ENCODE data around the gene SMIM41.

SMIM41 gene

DNA sequence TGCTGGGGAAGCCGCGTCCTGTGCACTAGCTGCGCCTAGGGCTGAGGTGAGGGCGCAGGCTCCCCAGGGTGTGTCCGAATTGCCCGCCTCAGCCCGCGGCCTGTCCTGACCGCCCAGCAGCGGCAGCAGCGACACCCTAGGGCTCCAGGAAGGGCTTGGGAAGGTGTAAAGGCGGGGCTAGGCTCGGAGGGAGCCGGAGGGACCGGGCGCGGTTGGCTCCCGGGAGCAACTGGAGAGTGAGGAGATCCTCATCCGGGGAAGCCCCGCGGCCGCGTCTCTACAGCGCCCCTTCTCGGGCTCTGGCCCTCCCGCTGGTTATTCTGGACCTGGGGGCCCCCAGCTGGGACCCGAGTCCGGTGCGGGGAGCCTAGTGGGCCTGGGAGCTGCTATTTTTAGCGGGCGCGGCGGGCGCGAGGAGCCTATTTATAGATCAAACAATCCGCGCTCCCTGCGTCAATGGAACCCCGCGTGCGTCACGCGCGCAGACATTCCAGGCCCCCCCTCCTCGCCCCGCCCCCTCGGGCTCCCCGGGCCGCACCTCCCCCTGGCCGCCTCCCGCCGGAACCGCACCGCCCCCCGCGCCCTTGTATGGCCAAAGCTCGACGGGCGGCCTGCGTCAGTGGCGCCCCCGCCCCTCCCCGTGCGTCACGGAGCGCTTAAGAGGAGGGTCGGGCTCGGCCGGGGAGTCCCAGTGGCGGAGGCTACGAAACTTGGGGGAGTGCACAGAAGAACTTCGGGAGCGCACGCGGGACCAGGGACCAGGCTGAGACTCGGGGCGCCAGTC is 28.6 kb upstream of the SMIM41 start, which contains the start of gene NR4A1:
Gene NR4A1, plus strand, starts transcription at position 685 of the 784 bp plus-strand sequence. CDS start 2,887 bp downstream, outside the sequence.
- peak; percentile 78 for DNase-seq

DNA sequence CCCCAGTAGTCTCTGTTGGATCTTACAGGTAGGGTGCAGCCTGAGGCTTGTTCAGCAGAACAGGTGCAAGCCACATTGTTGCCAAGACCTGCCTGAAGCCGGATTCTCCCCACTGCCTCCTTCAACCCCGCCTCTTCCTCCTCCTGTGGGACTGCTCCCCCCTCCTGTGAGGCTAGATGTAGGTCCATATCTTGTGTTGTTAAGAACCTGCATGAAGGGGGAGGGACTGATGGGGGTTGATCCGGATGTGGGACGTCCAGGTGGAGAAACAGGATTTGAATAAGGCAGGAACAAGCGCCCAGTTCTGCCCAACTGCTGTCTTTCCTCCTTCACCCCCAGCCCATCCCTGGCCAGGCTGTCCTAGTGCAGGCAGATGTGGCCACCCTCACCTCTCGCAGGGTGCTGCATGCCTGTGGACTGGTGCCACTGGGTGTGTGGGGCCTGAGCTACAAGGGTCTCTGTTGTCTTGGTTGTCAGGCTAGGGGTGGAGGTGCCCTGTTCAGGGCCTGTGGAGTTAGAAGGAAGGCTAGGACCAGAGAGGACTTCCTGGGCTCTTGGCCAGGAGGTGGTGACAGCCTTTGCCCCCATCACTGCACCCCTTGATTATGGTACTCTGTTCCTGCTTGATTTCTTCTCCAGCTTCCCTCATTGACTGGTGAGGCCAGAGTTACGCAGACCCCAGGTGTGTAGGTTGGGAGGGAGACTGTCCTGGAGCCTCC is 26.9 kb upstream of the SMIM41 start:
- DNase-seq = no peak

DNA sequence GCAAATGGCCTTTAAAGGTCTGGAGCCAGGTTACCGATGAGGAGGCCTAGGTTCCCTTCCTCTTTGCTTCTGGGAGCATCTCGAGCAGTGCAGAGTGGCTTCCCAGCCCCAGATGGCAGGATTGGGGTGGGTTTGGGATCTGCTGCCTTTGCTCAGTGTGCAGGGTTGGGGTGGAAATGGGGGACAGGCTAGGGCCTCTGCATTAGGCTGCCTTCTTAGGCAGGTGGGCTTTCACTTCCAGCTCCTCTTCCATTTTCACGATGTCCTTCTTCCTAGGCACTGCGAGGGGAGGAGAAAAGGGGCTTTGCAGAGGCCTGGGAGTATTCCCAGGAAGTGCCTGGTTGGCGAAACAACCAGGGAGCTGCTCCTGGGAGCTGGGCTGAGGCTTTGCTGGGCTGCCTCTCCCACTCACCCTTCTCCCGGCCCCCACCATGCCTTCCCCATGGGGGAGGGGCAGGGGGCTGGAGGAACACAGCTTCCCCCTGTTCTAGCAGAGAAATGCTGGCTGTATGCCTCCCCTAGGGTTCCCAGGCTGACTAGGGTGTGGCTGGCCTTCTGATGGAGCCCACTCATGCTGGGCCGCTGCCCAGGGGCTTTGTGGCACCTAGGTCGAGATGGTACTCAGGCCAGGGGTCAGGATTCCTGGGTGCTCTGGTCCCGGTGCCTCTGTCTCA is 25.8 kb upstream of the SMIM41 start:
- DNase-seq = no peak

DNA sequence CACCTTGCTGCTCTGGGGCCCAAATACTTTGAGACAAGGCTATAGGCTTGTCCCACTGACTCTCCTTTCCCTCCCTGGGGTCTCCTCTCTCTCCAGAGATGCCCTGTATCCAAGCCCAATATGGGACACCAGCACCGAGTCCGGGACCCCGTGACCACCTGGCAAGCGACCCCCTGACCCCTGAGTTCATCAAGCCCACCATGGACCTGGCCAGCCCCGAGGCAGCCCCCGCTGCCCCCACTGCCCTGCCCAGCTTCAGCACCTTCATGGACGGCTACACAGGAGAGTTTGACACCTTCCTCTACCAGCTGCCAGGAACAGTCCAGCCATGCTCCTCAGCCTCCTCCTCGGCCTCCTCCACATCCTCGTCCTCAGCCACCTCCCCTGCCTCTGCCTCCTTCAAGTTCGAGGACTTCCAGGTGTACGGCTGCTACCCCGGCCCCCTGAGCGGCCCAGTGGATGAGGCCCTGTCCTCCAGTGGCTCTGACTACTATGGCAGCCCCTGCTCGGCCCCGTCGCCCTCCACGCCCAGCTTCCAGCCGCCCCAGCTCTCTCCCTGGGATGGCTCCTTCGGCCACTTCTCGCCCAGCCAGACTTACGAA is 25.2 kb upstream of the SMIM41 start:
- no peak for DNase-seq

DNA sequence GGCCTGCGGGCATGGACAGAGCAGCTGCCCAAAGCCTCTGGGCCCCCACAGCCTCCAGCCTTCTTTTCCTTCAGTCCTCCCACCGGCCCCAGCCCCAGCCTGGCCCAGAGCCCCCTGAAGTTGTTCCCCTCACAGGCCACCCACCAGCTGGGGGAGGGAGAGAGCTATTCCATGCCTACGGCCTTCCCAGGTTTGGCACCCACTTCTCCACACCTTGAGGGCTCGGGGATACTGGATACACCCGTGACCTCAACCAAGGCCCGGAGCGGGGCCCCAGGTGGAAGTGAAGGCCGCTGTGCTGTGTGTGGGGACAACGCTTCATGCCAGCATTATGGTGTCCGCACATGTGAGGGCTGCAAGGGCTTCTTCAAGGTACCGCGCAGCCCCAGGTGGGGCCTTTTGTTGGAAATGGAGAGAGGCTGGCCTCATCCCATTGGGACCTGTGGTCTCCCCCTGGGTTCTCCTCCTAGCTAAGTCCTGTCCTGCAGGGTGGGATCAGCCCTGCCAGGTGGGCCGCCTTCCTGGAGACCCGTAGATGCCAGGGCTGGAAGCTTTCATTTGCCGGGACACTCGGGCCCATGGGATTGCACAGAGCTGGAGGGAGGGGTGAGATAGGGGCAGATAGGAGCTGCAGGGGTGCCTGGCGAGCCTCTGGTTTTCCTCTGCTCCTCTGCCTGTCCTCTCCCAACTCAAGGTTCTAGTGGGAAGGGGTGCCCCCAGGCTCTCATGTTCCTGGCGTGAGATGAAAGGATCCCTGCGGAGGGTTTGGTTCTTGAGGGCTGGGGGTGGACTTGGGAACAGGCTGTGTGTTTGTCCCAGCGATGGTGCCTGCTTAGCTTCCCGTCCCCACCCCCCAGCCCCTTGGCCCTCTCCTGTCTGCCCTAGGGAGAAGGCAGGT is 24.4 kb upstream of the SMIM41 start:
- no peak for DNase-seq

DNA sequence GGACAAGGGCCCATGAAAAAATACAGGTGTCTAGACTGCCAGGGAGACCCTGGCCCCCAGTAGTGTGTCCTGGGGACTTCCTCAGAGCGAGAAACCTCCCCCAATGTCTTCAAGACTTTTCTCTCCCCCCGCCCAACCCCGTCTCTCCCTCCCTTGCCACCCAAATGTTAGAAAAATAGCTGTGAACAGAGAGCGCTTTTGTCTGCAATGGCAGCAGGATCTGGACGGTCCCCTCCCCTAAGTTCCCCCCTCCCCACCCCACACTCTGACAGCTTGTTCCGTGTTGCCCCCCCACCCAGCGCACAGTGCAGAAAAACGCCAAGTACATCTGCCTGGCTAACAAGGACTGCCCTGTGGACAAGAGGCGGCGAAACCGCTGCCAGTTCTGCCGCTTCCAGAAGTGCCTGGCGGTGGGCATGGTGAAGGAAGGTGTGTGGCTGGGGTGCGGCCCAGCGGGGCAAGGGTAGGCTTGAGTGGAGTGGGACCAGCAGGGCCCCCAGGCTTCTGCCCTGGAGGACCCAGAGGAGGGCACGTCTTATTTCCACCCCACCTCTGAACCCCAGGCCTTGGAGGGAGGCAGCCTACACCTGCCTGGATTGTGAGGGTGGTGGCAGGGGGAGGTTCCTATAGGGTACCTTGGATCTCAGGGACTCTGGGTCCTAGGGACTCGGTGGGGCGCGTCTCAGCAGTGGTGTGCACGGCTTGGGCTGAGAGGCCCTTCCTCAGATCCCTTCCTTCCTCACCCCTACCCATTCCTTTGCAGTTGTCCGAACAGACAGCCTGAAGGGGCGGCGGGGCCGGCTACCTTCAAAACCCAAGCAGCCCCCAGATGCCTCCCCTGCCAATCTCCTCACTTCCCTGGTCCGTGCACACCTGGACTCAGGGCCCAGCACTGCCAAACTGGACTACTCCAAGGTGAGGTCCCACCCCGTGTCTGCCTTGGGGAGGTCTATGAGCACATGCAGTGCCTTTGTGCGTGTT is 23.5 kb upstream of the SMIM41 start:
- no peak for DNase-seq

DNA sequence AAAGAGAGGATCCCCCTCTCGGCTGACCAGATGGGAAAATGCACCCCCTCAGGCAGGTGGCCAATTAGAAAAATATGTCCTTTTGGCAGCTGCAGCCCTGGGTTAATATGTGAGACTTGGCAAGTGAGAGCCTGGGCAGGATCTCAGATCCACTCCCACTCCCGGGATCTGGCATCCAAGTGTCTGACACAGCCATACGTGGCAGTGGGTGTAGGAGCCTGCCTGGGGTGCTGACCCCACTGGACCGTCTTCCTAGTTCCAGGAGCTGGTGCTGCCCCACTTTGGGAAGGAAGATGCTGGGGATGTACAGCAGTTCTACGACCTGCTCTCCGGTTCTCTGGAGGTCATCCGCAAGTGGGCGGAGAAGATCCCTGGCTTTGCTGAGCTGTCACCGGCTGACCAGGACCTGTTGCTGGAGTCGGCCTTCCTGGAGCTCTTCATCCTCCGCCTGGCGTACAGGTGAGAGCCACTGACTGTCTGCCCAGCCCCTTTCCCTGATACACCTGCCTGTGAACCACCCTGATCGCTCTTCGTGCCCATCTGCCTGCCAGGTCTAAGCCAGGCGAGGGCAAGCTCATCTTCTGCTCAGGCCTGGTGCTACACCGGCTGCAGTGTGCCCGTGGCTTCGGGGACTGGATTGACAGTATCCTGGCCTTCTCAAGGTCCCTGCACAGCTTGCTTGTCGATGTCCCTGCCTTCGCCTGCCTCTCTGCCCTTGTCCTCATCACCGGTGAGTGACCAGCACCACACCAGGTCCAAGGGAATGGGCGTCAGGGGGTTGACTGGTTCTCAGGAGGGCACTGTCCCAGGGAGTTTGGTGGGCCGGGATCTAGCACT is 22.5 kb upstream of the SMIM41 start:
- DNase-seq = no peak

DNA sequence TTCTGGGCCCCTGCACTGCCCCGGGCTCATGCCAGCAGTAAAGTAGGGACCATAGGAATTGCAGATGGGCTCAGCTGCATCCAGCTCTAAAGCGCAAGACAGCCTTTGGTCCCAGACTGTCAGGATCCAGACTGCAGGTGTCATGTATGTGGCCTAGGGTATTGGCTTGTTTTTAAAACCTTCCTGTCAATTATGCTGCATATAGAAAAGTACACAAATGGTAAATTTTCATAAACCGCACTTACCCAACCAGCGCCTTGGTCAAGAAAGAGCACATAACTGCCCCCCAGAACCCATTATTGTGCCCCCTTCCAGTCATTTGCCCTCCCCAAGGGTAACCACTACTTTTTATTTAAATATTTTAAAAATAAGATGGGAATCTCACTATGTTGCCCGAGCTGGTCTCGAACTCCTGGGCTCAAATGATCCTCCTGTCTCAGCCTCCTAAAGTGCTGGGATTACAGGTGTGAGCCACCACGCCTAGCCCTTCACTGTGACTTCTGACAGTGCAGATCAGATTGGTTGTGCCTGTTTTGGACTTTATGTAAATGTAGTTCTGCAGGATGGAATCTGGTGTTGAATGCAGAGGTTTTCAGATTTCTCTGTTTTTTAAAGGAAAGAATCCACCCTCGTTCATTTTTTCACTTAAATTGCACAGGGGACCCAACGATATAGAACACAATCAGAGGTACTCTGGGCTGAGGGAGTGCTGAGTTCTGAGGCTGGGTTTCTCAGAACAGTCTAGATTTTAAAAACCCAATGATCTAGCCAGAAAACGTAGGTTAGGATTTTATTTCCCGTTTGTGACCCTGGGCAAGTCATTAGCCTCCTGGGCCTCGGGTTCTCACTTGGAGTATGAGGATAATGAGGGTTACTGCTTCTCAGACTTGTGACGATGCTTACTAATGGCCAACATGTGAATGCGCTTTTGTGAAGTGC is 21.6 kb upstream of the SMIM41 start:
- DNase-seq = no peak

DNA sequence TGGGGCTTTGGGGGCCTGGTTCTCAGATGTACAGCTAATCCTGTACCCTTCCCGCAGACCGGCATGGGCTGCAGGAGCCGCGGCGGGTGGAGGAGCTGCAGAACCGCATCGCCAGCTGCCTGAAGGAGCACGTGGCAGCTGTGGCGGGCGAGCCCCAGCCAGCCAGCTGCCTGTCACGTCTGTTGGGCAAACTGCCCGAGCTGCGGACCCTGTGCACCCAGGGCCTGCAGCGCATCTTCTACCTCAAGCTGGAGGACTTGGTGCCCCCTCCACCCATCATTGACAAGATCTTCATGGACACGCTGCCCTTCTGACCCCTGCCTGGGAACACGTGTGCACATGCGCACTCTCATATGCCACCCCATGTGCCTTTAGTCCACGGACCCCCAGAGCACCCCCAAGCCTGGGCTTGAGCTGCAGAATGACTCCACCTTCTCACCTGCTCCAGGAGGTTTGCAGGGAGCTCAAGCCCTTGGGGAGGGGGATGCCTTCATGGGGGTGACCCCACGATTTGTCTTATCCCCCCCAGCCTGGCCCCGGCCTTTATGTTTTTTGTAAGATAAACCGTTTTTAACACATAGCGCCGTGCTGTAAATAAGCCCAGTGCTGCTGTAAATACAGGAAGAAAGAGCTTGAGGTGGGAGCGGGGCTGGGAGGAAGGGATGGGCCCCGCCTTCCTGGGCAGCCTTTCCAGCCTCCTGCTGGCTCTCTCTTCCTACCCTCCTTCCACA is 20.7 kb upstream of the SMIM41 start:
- peak; percentile 61 for DNase-seq

DNA sequence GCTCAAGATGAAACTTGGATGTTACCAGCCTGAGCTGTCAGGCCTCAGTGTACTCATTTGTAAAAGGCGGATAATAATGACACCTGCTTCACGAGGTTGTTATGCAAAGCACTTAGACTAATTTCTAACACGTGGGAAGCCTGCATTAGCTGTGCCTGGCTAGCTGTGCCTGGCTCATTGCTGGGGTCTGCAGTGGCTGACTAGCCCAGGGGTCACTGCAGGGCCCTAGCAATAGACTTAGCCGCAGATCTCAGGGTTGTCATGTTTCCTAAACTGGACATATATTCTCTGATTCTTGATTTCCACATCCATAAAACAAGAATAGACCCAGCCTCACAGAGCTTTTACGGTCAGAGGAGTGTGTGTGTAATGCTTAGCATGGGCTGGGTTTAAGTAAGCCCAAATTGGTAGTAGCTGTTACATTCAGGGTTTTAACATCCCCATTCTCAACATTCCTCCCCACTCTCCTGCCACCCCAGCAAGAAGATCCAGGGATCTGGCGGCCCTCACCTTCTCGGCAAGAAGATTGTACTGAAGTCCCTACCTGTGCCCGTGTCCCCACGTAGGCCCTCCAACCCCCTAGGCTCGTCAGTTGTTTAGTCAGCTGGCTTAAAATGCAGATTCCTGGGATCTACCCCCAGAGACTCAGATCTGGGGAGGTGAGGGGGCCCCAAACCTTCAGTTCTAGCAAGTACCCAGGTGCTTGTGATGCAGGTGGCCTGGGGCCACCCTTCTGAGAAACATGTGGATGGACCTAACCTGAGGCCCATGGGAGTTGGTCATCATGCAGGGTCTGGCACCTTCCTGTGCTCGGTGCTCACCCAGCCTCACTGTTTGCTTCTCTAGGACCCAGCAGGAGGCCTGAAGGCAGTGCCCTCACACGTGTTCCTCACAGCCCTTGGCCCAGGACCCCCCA is 19.7 kb upstream of the SMIM41 start:
- no peak for DNase-seq

DNA sequence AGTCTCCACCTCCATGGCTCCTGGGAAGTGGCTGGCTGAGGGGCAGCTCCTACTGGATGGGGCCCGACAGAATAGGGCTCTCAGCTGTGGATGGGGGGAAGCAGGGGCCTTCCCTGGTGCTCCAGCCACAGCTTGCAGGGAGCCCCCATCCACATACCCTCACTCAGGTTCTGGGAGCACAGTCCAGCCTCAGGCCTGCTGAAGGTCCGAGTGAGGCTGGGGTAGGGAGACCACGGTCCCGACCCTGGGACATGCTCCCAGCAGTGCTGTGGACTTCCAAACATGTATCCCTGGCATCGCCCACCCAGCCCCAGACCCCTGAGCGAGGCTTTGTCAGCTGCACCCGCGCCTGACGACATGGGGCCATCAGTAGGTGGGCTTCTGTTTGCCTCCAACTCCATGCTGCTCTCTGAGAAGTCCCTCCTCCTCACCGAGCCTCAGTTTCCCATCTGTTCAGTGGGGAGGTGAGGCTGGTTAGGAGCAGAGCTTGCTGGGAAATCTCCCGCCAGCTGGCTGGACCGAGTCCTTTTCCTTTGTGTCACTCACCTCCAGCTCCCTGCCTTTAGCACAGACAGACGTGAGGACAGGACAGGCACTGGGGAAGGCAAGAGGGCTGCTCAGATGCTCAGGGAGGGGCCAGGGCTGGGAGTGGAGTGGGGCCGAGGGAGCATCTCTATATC is 18.9 kb upstream of the SMIM41 start:
- DNase-seq = no peak

DNA sequence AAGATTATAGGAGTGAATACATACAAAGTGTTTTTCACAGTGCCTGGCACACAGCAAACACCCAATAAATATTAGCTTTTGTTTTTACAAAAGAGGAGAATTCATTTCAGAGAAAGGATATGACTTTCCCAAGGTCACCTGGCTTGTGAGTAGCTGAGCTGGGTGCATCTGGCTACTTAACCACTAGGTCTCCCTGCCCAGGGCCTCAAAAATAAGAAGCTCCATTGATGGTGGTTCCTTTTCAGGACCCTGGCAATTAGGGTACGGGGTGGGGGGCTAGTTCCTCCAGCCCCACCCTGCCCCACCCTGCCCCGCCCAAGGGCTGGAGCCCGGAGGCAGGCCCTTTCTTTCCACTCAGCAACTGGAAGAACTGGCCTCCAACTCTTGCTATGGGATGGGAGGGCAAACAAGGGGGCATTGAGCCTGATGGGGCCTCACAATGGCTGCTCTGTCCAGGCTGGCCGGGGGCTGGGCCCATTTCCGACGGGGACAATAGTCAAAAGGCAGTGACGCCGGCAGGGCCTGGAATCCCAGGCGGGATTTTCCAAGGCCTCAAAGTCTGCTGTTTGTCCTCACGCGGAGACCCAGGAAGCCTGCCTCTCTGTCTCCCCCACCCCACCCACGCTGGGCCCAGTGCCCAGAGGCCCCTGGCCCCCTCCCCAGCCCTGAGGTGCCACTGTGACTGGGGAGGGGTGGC is 17.9 kb upstream of the SMIM41 start:
- DNase-seq = no peak

DNA sequence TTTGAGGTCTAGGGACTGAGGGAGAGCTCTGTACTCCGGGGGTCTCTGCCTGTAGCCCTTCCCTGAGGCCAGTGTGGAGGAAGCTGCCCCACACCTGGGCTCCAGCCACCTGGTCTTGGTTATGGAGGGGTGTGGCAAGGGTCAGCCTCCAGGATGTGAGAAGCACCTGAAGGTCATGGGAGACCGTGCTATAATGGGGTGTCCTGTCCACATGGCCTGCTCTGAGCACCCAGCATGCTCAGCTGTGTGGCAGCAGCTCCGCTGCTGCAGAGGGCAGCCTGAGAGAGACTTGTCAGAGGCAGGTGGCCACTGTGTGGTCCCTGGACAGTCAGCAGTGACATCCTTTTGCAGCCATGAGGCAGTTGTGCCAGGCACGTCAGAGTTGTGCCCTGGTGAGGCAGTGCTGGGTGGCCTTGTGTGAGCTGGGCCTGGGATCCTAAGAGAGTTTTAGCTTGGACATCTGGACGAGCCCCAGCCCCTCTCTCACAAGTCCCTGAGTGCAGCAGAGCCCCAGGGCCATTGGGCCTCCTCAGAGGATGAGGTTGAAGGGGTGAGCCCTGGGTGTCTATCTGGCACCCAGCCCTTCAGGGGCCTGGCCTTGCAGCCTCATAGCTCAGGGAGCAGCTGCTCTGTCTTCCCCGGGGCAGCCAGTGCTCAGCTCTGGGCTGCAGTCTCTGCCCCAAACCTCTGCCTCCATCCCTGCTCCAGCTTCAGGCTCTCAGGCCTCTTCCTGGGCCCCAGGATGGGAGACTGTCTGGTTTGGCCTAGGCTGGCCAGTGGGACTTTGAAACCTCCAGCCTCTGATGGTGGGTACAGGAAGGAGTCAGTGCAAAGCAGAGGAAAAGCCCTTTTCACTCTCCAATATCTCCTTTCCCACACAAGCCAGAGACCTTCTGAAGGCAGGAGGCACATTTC is 17.1 kb upstream of the SMIM41 start:
- DNase-seq = no peak

DNA sequence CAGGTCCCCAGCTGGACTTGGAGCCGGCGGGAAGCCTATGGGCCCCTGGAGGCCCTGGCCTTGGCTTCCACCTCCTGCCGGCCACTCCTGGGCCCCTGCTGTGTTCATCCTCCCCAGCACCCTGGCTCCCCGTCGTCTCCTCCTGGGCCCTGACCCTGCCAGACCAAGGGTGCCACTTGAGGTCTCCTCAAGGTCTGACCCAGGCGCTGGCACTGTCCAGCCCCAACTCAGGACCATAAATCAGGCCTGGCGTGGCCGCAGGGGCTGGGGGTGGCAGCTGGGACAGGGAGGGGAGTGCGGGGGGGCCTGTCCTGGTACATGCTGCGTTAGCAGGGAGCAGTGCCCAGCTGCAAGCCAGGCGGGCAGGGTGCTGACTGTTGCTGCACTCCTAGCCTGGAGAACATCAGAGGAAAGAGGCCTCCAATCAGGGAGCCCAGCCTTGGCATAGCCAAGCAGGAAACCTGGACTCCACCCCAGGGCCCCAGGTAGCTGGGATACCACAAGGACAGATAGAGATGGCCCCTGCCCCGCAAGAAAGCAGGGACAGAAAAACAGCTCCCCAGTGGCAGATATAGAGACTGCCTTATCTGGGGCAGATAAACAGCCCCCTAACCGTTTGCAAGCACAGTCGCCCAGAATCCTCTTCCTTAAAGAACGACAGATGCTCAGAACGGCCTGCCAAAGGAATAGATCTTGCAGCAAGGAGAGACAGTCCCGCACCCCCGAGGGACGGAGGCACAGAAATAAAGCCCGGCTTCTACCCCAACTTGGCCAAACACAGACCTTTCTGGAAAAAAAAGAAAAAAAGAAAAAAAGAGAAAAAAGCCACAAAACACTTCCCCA is 16.2 kb upstream of the SMIM41 start:
- no peak for DNase-seq
